NCI-H69 (cell line): ENCODE results near the gene KRT4.

Experiments
- DNase-seq: peaks from one replicate; lab custom pipeline; 2025; lab: John Stamatoyannopoulos, UW

KRT4 gene

DNA sequence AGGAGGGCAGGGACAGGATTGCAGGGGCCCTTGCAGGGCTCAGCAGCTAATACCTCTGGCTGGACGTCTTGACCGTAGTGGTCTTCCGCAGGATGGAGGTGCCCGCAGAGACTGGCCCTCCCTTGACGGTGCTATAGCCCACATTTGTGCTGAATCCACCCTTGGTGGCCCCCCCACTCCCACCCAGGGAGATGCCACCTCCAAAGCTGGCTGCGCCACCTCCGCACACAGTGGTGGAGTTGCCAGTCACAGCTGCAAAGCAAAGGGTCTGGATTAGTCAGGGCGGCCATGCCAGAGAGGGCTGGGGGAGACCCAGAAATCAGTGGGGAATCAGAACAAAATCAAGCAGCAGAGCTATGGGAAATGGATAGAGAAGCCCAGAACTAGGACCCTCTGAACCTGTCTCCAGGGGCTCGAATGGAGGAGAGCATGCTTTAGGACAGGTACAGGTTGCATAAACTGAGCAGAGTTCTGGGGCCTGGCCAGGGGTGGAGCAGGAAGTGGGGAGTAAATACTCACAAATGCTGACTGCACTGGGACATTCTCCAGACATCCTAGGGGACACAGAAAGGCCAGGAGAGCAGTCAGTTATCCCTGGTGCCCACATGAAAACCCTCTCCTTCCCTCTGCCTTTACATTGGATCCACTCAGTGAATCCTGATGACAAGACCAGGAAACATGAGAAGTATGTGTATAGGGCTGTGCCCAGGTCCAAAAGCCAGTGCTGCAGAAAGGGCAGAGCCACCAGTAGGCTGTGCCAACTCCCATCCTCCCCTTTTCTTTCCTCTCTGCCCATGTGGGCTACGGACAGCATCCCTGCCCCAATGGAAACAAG, 8.1 kb upstream of the KRT4 start:
- DNase-seq = no peak

DNA sequence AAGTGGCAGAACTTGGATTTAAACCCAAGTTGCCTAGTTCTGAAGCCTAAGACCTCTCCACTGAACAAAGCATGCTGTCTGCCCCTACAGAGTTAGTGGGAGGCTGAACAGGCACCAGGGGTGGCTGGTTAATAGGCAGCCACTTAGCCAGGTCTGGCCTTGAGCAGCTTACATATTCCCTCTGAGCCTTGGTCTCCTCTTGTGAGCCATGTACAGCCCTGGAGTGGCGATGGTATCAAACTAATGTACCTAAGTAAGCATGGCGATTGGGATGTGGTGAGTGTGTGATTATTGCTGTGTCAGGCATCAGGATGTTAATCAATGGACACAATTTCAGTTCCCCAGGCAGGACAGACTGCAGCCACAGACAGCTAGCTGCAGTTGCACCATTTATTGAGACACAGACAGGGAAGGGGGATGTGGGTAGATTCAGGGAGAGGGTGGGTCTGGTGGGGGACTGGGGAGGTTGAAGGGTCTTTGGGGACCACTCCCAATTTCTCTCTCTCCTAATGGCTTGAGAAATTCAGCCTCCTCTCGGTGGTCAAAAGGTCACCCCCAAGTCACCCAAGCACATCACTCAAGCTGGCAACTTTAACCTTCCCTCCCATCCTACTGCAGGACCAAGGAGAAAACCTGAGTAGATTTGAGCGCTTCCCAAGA, 7.3 kb upstream of the KRT4 start:
- no peak for DNase-seq

DNA sequence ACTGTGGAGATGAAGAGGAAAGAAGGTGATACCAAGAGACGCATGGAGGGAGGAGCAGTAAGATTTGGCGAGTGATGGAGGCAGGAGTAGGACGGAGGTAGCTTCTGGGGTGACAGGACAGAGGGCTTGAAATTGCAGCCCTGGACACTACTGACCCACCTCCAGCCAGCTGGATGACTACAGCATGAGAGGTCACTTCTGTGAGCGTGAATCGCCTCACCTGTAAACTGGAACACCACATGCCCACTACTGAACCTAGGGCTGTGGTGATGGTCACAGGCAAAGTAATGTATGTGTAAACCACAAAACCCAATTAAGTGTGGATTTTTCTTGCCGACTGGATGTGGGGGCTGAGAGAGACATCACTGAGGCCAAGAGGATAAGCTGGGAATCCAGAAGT, 6.6 kb upstream of the KRT4 start:
- DNase-seq = no peak

DNA sequence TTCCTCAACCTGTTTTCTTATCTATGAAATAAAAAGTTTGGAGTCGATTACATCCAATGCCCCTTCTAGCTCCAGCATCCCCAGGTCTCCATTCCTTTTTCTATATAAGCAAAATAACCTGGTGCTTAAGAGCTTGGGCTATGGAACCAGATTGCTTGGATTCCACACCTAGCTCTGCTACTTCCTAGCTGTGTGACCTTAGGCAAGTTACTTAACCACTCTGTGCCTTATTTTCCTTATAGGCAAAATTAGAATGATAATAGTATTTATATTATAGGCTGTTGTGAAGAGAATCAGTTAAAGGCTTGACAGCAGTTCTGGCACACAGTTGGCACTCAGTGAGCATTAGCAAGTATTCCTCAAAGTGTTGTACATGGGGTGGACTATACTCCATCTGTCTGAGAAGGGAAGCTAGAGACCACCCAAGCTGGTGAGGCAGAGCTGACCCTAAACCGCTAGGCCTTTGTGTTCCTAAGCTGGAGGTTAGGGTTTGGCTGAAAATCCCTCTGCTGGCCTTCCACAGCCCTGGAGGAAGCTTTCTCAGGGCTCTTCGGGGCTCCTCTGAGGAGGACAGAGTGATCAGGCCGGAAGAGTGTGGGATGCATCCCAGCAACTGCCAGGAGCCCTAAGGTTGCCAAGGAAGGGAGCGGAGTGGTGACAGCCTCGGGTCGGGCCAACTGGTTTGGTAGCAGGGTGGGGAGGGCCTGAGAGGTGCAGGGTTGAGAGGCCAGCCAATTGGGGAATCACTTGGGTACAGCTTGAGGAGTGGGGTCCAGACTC, 6.0 kb upstream of the KRT4 start:
- no peak for DNase-seq

DNA sequence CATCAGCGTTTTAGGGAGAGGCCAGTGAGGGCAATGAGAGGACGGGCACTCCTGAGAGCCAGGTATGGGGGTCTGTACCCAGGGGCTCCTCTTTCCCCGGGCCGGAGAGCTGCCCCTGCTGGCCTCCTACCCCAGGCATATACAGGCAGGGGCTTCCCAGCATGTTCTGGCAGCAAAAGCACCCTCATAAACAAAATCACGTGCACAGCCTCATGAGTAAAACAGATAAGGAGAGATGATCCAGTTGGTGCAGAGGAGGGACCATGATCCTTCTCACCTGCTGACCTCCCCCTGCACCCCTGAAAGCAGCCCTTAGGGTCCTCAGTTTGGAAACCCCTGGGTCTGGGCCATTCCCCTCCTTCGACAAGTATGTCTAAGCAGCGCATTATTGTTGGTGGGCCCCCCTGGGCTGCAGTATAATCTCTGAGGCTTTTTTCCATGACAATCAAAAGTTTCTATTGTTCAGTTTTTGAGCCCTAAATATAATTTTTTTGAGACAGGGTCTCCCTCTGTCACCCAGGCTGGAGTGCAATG, 5.0 kb upstream of the KRT4 start:
- no peak for DNase-seq

DNA sequence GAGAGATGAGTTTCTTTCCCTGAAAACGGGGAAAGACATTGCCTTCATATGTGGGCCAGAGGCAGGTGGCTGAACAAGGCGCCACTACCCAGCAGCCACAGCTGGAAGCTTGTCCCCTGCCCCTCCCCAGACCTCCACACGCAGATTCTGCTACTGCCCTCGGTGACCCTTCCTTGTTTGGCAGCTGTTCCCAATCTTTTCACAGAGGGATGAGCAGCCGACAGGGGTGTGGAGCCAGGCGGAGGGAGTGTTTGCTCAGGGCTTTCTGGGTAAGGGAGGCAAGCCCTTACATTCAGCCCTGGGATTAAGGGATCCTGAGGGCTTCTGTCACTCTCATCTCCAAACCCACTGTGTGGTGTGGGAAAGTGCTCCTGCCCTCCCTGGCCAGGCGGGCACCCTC, 4.5 kb upstream of the KRT4 start:
- DNase-seq = peak; percentile 84

DNA sequence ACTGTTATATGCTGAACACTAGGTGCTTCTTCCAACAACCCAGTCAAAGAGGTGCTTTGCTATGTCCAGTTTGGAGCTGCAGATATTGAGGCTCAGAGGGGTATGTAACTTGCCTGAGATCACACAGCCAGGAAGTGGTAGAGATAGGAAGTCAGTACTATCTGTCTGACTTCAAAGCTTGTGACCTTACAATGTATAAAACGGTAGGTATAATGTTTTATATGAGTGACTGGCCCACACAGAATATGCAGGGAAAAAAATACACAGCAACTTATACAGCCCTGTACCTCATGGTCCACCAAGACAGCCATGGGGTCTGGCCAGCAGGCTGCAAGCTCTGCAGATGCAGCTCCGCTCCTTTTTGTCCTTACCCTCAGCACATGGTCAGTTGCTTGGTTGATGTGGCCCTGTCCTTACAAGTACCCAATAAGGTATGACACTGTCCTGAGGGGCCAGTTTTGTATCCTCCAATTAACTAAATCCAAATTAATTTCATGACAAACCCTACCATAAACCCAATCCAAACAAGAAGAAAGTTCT, 3.9 kb upstream of the KRT4 start:
- DNase-seq = no peak

DNA sequence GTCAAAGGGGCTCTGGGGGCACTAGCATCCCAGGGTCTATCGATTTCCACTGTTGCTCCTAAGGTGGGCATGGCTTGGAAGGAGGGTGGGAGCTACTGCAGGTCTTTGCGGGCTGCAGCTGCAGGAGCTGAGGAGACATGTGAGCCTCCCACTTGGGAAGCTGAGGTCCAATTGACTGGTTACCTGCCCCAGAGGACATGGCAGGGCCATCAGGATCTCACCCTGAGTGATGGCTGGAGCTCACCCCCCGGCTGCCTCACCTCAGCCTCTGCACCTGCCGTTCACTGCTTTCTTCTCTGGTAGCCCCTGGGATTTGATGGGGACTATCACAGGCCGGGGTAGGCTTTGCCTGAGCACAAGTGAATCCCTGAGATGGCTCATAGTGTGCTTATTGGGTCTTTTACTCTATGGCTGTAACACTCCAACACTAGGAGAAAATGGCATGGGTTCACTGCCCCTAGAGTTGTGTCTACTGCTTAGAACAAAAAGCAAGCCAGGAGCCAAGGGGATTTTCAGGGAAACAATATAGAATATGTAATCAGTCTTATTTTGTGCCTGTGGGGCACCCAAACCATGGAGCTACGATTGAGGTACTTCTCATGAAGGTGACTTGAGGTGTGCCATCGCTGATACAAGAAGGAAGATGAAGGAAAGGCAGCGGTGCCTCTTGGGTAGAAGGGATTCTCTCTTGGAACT, 3.2 kb upstream of the KRT4 start:
- no peak for DNase-seq

DNA sequence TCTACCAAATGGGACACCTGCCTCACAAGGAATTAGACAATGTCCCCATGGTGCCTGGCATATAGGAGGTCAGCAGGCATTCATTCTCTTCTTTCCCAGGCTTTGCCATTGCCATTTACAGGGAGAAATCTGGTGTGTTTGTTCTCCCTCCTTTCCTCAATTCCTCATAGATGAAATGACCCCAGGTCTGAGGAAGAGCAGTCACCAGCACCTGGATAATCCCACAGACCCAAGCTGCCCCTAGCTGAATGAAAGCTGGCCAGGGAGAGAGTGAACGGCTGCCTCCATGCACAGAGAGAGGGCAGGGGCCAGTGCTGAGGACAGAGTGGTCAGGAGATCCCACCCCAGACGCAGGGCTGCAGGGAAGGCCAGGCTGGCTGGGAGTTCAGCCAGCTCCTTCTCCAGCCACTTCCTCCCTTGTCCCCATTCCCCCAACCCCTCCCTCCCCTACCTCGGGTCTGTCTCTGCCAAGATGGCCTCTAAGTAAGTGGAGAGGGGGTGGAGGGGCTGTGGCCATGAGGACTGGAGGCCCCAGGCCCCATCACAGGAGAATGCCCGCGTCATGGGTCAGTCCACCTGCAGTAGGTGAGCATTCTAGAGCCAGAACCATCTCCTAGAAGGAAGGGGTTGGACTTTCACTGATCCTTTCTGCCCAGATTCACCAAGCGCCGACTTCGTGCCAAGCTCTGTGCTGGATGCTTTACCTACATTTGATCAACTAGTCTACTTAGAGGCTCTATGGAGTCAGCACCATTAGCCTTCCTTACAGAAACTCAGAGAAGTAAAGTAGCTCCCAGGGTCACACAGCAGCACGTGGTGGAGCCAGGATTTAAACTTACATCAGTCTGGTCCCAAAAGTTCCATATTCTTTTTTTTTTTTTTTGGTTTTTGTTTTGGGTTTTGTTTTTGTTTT, 2.0 kb upstream of the KRT4 start:
- DNase-seq = no peak

DNA sequence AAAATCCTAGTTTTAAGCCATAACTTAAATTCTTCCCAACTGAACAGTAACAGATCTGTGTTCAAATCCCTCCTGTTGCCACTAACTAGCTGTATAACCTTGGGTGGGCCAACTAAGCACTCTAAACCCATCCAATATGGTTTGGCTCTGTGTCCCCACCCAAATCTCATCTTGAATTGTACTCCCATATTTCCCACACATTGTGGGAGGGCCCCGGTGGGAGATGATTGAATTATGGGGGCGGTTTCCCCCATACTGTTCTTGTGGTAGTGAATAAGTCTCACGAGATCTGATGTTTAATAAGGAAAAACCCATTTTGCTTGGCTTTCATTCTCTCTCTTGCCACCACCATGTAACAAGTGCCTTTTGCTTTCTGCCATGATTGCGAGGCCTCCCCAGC, 1.2 kb upstream of the KRT4 start:
- no peak for DNase-seq

DNA sequence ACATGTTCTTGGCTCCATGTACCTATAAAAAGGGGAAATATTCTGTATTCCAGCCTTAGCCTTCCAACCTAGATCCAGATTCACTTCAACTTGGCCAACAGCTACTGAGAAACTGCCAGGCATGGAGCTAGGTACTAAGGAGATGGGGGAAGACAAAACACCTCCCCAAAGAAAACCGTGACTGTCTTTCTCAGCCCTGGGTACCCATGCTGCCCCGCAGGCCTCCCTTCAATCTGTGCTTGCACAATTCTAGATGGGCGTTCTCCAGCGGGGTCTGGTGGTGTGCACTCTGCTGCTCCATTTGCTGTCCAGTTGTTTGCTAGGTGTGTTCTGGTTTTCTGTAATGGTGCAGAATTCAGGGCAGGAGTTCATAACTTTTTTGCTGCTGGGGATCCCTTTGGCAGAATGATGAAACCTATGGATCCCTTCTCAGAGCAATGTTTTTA, 817 bp upstream of the KRT4 start:
- no peak for DNase-seq

DNA sequence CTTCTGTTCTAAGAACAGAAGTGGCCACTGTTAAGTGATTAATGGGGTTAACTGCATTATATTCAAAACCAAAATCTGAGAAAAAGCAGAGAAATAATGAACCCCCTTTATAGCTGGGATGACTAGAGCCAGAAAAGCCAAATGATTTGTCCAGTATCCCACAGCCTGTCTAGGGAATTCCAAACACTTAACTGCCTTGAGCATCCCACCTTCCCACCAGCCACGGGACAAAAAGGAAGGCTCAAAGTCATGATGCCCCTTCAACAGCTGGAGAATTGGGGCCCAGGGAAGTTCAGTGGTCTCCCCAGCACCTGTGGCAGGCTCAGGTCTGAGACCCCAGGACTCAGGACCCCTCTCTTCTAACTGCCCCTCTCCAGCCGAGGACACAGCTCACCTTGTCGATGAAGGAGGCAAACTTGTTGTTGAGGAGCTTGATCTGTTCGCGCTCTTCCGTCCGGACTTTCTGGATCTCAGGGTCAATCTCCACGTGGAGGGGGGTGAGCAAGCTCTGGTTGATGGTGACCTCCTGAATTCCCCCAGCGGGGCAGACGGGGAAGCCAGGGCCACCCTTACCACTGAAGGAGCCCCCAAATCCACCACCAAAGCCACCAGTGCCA, 605 bp downstream of the KRT4 start:
- DNase-seq = no peak

DNA sequence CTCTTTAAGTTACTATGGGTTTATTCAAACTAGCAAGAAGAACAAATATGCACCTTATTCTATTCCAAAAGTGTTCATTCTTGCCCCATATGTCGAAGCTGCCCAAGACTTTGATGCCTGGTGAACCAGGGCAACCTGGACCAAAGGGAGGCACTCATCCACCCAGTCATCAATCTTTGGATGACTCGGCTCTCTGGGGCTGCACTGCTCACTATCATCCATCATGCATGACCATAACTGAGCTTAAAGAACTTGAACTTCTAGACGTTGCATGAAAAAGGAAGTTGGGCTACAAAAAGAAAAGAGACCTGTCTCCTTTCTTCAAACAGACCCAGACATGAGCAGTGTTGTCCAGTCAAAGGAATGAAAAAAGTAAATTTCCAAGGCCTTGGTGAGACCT, 1.2 kb downstream of the KRT4 start:
- no peak for DNase-seq

DNA sequence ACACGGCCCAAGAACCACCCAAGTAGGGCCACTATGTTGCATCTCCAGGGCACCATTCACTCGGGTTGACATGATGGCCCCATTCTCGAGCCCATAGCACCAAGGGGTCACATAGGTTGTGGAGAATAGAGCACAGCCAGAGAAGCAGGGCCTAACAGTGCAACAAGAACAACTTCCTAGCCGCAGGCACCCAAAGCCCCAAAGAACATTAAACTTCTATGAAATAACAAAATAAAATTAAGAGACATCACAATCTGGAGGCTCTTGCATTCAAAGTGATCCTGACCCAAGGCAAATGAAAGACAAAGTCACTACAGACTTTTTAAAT, 1.9 kb downstream of the KRT4 start:
- DNase-seq = no peak

DNA sequence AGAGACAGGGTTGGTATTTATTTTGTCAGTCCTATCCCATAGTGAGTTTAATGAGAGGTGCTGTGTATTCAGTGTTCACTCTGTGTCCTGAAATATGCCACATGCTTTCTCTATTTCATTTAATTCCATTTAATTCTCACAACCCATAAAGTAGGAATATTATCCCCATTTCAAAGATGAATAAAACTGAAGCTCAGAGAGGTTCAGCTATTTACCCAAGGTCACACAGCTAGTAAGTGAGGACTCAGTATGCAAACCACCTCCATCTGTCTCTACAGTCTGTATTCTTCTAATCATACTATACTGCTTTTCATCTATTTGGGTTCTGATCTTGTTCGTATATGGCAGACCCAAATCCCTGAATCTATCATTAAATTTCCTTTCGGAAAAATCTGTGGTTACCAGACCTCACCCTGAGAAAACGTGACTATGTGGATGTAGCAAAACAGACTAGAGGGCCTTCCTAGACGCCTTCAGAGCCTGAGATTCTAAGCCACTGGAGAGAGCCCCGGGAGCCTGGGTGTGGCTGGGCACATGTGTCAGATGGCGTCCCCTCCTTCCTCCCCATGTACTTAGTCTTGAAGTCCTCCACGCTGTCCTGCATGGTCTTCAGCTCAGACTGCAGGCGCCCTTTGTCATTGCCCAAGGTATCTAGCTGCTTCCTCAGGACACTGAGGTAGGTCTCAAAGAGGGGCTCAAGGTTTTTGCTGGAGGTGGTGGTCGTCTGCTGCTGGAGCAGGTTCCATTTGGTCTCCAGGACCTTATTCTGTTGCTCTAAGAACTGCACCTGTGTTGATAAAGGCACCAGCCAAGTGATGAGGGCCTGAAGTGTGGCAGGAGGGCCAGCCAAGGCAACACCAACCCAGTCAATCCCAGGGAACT, 2.5 kb downstream of the KRT4 start:
- DNase-seq = no peak

DNA sequence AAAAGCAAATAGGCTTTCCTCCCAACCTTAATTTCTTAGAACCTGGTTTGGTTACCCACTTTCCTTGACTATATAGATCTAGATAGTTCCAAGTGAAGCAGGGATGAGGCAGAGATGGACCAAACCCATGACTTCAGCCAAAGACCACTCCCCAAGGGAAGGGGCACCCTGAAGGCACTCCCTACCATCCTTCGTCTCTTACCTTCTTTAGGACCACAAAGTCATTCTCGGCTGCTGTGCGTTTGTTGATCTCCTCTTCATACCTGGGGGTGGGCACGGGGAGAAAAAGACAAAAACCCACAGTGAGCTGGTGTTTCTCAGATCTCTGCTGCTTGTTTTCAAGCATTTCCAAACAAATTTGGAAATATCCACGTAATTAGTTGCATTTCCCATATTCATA, 3.4 kb downstream of the KRT4 start:
- DNase-seq = no peak

DNA sequence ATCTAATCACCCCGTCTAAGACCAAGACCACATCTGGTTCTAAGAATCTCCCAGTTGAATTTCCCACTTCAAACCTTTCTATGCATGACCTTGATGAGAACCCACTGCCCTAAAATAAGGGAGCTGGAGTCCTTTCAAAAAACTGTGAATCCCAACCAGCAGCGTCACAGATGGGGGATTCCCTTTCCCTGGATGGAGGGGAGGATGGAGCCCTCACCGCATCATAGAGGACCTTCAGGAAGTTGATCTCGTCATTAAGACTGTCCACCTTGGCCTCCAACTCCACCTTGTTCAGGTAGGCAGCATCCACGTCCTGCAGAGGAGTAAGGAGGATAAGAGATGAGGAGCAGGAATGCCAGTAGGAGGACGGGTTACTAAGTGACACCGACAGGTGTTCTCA, 4.8 kb downstream of the KRT4 start:
- no peak for DNase-seq

DNA sequence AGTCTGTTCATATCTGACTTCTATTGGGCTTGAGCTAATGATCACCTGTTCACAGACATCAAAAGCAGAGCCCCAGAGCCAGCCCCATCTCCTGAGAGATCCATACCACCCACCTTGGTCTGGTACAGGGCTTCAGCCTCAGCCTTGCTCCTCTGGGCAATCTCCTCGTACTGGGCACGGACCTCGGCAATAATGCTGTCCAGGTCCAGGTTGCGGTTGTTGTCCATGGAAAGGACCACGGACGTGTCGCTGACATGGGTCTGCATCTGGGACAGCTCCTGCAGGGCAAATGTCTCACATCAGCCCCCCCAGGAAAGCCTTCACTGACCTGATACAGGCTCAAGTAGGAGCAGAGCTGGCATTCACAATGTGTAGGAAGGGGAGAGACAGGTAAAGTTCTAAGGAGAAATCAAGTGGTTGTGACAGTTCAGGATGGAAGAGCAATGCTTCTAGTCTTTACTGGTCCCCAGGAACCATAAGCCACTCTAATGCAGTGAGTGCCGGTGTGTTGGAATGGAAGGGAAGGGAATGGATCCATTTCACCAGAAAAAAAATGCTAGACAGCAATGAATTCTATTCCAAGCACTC, 5.2 kb downstream of the KRT4 start:
- no peak for DNase-seq
